SJSA1 (cell line): ENCODE measurements around the gene BTNL8. TPM values are rescaled to one million over a fixed set of nuclear protein-coding genes. Genes with fewer than 3 reads are reported as not detected.

ENCODE experiments used
- DNase-seq, 2 experiments: peaks; one replicate each; pipeline ENCODE4 v3.0.0-alpha.2; 2015 to 2020; ENCODE audit warnings: low spot score in 2 of 2, low read depth in 1 of 2
- H3K27ac ChIP-seq: fragments of 250-450 bp; sonication (Bioruptor Pico); 2 replicates; pipeline ENCODE4 v1.5.1; 2020; ENCODE audit warnings: mild to moderate bottlenecking, moderate library complexity
- H3K27me3 ChIP-seq: fragments of 250-450 bp; sonication (Bioruptor Pico); replicated peaks from 2 replicates; pipeline ENCODE4 v1.5.1; 2020; ENCODE audit warnings: mild to moderate bottlenecking, moderate library complexity
- H3K36me3 ChIP-seq: fragments of 250-450 bp; sonication (Bioruptor Pico); 2 replicates; pipeline ENCODE4 v1.5.1; 2020; ENCODE audit warnings: mild to moderate bottlenecking
- H3K4me1 ChIP-seq: fragments of 250-450 bp; sonication (Bioruptor Pico); replicated peaks from 2 replicates; pipeline ENCODE4 v1.6.1; 2021; ENCODE audit warnings: mild to moderate bottlenecking
- H3K4me3 ChIP-seq: fragments of 250-450 bp; sonication (Bioruptor Pico); 2 replicates; pipeline ENCODE4 v1.5.1; 2020; ENCODE audit warnings: mild to moderate bottlenecking
- H3K9me3 ChIP-seq: fragments of 250-450 bp; sonication (Bioruptor Pico); replicated peaks from 2 replicates; pipeline ENCODE4 v1.5.1; 2020; ENCODE audit warnings: mild to moderate bottlenecking
- total RNA-seq: library from RNA; depleted of rRNA; stranded (reverse); fragments of >200 nt; shearing (Covaris generic); gene quantifications from 2 replicates; pipeline ENCODE4 v1.2.3, GENCODE V29; 2014

Gene BTNL8
- total RNA-seq, 1 experiment from 2014 or later: not detected

DNA sequence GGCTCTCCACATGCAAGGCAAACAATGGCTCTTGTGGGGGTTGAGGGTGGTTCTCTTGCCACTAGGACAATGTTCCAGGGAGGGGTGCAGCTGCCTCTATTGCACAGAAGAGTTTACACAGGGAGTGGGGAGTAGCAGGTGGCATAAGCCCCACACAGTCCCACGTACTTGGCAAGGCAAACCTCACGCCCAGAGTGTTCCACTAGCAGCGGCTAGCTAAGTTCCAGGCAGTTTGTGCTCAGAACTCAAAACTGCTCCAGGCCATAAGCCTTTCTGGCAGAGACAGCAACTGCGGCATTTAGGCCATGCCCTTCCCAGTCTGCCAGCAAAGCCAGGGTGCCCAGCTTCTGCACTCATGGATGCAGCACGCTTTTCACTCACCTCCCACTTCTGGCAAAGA, 60.7 kb downstream of the BTNL8 start:
- no peak for DNase-seq
- H3K36me3 ChIP-seq: no peaks in the 10 kb centered on the region
- no peak overlapping the region for H3K4me3 ChIP-seq
- H3K4me1 ChIP-seq: no peaks in the 10 kb centered on the region
- no peaks in the 10 kb centered on the region for H3K9me3 ChIP-seq
- H3K27me3 ChIP-seq: peaks cover 3% of the 10 kb centered on the region; the same call in 1 of the 2 replicates
- no peak overlapping the region for H3K27ac ChIP-seq

GRCh38 chr5:180960209-180960608, 61.2 kb downstream of the BTNL8 start:
- H3K27me3 ChIP-seq: peaks cover 3% of the 10 kb centered on the region; the same call in 1 of the 2 replicates
- no peaks in the 10 kb centered on the region for H3K4me1 ChIP-seq
- no peak overlapping the region for H3K27ac ChIP-seq
- no peaks in the 10 kb centered on the region for H3K36me3 ChIP-seq
- no peaks in the 10 kb centered on the region for H3K9me3 ChIP-seq
- DNase-seq: no peak
- H3K4me3 ChIP-seq: no peak overlapping the region

DNA sequence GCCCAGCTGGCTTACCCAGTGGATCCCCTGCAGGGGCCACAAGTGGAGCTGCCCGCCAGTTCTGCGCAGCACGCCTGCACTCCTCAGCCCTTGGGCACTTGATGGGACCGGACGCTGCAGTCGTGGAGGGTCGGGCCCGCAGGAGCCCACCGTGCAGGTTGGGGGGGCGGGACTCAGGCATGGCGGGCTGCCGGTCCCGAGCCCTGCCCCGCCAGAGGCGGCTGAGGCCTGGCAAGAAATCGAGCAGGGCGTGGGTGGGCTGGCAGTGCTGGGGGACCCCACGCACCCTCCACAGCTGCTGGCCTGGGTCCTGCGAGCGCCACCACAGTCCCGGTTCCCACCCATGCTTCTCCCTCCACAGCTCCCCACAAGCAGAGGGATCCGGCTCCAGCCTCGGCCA, 70.4 kb downstream of the BTNL8 start:
- Histone ChIP-seq H3K27ac (no peak overlapping the region), H3K9me3 (no peaks in the 10 kb centered on the region), H3K27me3 (no peaks in the 10 kb centered on the region; the same call in 1 of the 2 replicates), H3K4me3 (no peak overlapping the region), H3K36me3 (no peaks in the 10 kb centered on the region), H3K4me1 (no peaks in the 10 kb centered on the region)
- DNase-seq: no peak

- Histone ChIP-seq H3K9me3 (no peaks in the 10 kb centered on the region), H3K4me1 (no peaks in the 10 kb centered on the region), H3K27ac (no peak overlapping the region), H3K36me3 (no peaks in the 10 kb centered on the region), H3K27me3 (no peaks in the 10 kb centered on the region; the same call in 1 of the 2 replicates), H3K4me3 (no peak overlapping the region)
- no peak for DNase-seq
Observed at GRCh38 chr5:180970336-180970735, 71.4 kb downstream of the BTNL8 start.

DNA sequence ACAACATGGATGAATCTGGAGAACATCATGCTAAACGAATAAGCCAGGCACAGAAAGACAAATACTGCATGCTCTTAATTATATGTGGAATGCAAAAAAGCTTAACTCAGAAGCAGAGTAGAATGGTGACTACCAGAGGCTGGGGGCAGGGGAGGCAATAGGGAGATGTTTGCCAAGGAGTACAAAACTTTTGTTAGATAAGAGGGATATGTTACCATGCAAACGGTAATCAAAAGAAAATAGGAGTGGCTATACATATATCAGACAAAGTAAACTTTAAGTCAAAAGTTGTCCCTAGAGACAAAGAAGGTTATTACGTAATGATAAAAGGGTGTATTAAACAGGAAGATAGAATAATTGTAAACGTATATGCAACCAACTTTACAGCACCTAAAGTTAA, 71.9 kb downstream of the BTNL8 start:
- Histone ChIP-seq H3K9me3 (no peaks in the 10 kb centered on the region), H3K27me3 (no peaks in the 10 kb centered on the region; the same call in 1 of the 2 replicates), H3K27ac (no peak overlapping the region), H3K4me1 (no peaks in the 10 kb centered on the region), H3K36me3 (no peaks in the 10 kb centered on the region), H3K4me3 (no peak overlapping the region)
- no peak for DNase-seq

- no peak for DNase-seq
- H3K4me1 ChIP-seq: no peaks in the 10 kb centered on the region
- no peak overlapping the region for H3K27ac ChIP-seq
- no peak overlapping the region for H3K4me3 ChIP-seq
- no peaks in the 10 kb centered on the region for H3K9me3 ChIP-seq
- peaks cover 8% of the 10 kb centered on the region; the same call in 1 of the 2 replicates for H3K27me3 ChIP-seq
- no peaks in the 10 kb centered on the region for H3K36me3 ChIP-seq
Observed at GRCh38 chr5:180974612-180975315, 75.8 kb downstream of the BTNL8 start.

DNA sequence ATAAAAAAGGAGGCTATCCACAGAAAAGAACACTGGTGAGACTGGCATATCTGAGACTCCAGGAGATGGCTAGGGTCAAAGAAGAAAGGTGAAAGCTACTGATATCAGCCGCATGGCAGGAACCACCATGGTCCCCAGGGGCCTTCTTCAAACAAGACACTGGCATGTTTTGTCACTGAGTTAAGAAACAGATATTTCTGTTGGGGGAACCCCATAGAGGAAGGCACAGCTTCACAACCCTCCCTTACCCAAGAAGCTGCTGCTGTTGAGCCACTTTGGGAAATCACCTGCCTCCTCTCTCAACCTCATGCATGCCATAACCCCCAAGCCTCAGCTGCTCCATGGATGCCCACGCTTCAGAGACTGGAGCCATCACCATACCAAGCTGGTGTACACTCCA, 76.4 kb downstream of the BTNL8 start:
- DNase-seq: no peak
- no peak overlapping the region for H3K27ac ChIP-seq
- no peaks in the 10 kb centered on the region for H3K9me3 ChIP-seq

DNA sequence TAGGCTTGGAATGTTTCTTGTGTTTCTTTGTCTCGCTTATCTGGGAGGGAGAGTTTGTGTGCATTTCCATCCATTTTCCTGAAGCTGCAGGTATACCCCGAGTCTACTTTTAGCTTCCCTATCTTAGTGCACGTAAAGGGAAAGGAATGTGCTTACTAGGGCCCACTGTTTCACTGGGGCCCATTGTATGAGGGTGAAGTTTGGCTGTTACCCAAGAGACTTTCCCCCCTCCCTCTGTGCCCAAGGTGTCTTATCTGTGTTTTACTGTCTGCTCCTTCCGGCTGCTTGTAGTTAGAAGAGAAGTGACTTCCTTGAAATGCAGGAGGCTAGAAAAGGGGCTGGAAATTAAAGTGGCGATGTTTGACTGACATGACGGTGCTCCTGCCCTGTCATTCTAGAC, 77.6 kb downstream of the BTNL8 start:
- Histone ChIP-seq H3K4me3 (no peak overlapping the region), H3K36me3 (no peaks in the 10 kb centered on the region), H3K27ac (no peak overlapping the region), H3K27me3 (peaks cover 16% of the 10 kb centered on the region), H3K4me1 (no peaks in the 10 kb centered on the region), H3K9me3 (no peaks in the 10 kb centered on the region)
- no peak for DNase-seq

More for the DNA sequence above, 76.4 kb downstream of the BTNL8 start:
- H3K4me1 ChIP-seq: no peaks in the 10 kb centered on the region
- H3K36me3 ChIP-seq: no peaks in the 10 kb centered on the region
- H3K27me3 ChIP-seq: peaks cover 11% of the 10 kb centered on the region
- H3K4me3 ChIP-seq: no peak overlapping the region

DNA sequence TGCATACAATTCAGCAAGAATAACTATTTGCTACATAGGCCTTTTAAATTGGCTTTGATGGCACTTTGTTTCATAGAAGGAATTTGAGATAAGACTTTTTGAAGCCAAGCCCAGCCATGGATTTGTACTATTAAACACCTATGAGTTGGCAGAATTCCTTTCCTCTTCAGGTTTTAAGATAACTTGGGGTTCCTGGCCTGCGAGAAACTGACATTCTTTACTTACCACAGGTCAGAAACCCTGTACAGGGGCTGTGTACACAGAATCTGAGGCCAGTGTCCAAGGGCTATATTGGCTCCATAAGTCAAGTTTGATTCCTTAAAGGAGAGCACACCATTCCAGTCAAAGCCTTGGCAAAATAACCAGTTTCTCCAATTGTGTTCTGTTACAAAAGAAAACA, 78.9 kb downstream of the BTNL8 start:
- H3K27me3 ChIP-seq: peaks cover 16% of the 10 kb centered on the region
- no peak overlapping the region for H3K27ac ChIP-seq
- H3K4me1 ChIP-seq: no peaks in the 10 kb centered on the region
- no peaks in the 10 kb centered on the region for H3K9me3 ChIP-seq
- DNase-seq: no peak
- H3K36me3 ChIP-seq: no peaks in the 10 kb centered on the region
- H3K4me3 ChIP-seq: no peak overlapping the region

DNA sequence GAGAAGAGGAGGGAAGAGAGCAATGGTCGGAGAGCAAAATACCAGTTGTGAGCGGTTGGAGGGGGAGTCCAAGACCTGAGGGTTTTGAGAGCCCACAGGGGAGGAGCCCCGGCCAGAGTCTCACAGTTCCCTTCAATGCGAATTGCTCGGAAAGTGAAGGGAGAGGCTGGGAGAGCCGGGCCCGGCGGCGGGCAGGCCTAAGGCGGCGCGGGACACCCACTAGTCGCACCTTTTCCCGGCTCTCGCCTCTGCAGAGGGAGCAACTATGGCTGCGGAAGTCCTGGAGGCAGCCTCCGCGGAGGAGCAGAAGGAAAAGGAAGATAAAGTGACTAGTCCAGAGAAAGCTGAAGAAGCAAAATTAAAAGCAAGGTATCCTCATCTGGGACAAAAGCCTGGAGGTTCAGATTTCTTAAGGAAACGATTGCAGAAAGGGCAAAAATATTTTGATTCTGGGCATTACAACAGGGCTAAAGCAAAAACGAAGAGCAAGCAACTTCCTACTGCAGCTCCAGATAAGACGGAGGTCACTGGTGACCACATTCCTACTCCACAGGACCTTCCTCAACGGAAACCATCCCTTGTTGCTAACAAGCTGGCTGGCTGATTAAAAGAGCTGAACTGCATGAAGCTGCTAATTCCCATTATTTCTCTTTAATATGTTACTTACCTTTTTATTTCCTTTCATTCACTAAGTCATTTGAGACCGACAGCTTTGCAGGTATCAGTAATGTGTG, 83.2 kb downstream of the BTNL8 start:
- H3K4me1 ChIP-seq: no peaks in the 10 kb centered on the region
- H3K27me3 ChIP-seq: peaks cover 16% of the 10 kb centered on the region
- no peaks in the 10 kb centered on the region for H3K9me3 ChIP-seq
- no peak overlapping the region for H3K4me3 ChIP-seq
- no peak overlapping the region for H3K27ac ChIP-seq
- DNase-seq: peak in 1 of 2 experiments; percentile 41
- no peaks in the 10 kb centered on the region for H3K36me3 ChIP-seq

DNA sequence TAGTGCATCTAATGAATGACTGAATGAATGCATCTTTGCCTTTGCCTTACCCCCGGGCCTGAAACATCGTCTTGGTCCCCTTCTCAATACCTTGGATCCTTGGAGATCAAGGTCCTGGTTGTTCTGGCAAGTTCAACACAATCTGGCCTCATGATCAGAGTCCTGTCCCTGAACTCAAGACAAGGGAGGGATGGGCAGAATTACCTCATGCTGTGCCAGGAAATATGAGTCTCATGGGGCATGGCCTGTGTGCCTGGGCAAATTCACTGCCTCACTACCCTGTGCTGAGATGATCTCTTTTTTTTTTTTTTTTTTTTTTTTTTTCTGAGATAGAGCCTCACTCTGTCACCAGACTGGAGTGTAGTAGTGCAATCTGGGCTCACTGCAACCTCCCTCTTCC, 89.1 kb downstream of the BTNL8 start:
- Histone ChIP-seq H3K36me3 (no peaks in the 10 kb centered on the region), H3K4me3 (no peak overlapping the region), H3K27me3 (no peaks in the 10 kb centered on the region; the same call in 1 of the 2 replicates), H3K9me3 (no peaks in the 10 kb centered on the region), H3K4me1 (no peaks in the 10 kb centered on the region), H3K27ac (no peak overlapping the region)
- no peak for DNase-seq

DNA sequence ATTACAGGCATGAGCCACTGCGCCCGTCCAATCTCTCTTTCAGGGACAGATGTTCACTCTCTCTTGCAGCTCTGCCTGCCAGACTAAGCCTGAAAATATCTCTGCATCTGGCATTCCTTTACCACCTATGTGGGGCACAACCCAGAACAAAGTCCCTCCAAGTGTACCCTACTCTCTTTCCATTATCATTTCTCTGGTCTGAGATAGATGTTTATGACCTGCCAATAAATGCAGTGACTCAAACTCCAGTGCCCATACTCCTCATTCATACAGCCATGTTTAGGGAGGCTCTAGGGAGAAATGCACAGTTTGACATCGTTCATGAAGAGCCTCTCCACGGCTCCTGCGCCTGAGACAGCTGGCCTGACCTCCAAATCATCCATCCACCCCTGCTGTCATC, 89.6 kb downstream of the BTNL8 start, which contains the start of gene BTNL3:
BTNL3 (plus strand) TSS at position 255 of the 400 bp plus-strand sequence. CDS start 183 bp downstream, outside the sequence.
- Histone ChIP-seq H3K27ac (no peak within 1 kb of the TSS), H3K4me3 (no peak within 1 kb of the TSS), H3K27me3 (no peaks in the 10 kb centered on the region; the same call in 1 of the 2 replicates), H3K36me3 (no peaks in the 10 kb centered on the region), H3K9me3 (no peaks in the 10 kb centered on the region), H3K4me1 (no peaks in the 10 kb centered on the region)
- DNase-seq: no peak

- Histone ChIP-seq H3K27ac (no peak overlapping the region), H3K36me3 (no peaks in the 10 kb centered on the region), H3K27me3 (no peaks in the 10 kb centered on the region; the same call in 1 of the 2 replicates), H3K9me3 (no peaks in the 10 kb centered on the region), H3K4me1 (no peaks in the 10 kb centered on the region), H3K4me3 (no peak overlapping the region)
- no peak for DNase-seq
Observed at GRCh38 chr5:180990086-180990881, 91.3 kb downstream of the BTNL8 start.
